ENCODE data around the gene SNORC.
A peak's percentile ranks its signal among the peaks of the same experiment; 100 is the strongest.

SNORC gene

DNA sequence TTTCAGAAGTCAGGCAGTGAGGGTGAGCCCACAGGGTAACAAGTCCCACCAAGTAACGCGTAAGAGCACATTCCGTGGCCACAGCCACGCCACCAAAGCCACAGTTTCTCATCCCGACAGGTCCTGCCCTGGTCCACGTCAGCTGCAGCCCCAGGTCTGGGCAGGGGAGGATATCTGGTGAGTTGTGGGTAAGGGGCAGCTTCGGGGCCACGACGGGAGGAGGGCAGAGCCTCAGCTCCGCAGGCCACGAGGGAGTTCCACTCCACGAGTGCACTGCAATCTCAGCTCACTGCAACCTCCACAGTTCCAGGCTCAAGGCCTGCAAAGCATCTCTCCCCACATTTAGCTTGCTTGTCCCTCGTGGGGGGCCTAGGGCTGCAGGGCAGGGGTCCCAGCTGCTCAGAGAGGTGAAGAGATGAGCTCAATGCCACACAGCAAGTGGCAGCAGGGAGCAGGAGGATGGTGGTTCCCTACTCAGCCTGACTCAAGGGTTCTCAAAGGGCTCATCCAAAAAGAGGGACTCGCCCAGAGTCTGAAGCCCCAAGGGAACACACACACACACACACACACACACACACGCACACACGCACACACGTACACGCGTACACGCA lies 12.5 kb downstream of the SNORC start:
- DNase-seq (ENCODE audit: low spot score) = no peak

DNA sequence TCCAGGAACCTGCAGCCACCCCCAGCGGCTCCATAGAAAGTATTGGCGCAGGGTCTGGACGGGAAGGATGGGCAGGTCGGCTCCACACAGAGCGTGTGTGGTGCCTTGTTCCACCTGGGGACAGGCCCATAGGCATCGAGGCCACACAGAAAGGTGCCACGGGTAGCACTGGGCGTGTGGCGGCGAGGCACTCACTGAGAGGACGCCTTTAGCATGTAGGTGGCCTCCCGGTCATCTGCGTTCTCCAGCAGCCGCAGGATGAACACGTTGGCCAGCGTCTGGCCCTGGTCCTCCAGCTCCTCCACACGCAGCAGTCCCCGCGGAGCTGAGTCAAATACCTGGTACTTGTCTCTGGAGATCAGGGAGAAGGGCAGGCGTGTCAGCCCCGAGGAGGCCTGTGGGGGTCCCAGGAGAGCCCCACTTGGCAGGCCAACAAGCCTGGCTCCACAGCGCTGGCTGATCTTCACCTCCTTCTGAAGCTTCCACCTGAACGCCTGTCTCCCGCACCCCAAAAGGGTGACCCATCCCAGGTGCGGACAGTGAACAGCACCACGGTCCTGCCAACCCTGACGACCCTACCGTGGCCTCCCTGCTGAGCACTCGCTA lies 13.2 kb downstream of the SNORC start:
- no peak for DNase-seq (ENCODE audit: low spot score)

DNA sequence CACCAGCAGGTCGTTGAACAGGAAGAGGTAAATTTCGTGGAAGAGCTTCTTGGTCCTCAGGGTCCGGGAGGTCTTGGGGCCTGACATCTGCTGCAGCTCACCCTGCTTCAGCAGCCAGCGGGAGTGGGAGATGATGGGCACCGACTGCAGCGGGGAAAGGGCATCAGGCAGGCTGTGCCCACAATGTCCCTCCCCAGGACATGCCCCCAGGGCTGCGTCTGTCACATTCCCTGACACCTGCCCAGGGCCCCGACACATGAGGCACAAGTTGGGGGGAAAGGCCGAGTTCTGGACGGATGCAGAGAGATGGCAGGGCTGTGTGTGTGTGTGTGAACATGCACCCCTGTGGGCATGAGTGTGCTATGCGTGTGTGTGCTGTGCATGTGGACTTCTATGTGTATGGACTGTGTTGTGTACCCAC lies 13.9 kb downstream of the SNORC start:
- DNase-seq (ENCODE audit: low spot score) = no peak

DNA sequence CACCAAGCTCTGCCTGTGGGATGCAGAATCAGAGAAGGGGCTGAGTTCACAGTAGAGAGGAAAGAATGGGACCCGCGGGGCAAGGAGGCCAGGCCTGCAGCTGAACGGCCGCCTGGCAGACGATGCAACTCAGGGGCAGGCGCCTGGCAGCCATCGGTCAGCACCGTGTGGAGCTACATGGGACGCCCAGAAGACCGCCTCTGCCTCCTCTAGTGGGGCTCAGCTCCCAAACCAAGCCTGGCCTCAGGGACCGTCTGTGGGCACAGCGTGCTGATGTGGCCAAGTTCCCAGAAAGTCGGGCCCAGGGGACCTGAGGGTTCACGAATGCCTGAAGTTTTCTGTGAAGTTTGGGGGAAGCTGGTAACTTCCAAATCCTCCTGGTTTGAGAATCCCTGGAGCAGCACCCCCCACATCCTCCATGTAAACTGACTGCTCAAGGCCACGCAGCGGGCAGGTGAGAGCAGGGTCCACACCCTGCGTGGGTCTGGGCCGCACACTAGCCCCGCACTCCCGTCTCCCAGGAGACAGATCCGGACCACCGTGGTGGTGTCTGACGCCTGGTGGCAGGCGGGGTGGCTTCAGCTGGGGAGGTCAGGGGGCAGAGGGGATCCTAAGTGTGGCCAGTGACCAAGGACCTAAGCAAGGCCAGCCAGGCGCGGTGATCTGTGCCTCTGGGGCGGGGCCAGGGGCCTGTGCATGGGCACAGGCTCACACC lies 14.6 kb downstream of the SNORC start:
- no peak for DNase-seq (ENCODE audit: low spot score)

DNA sequence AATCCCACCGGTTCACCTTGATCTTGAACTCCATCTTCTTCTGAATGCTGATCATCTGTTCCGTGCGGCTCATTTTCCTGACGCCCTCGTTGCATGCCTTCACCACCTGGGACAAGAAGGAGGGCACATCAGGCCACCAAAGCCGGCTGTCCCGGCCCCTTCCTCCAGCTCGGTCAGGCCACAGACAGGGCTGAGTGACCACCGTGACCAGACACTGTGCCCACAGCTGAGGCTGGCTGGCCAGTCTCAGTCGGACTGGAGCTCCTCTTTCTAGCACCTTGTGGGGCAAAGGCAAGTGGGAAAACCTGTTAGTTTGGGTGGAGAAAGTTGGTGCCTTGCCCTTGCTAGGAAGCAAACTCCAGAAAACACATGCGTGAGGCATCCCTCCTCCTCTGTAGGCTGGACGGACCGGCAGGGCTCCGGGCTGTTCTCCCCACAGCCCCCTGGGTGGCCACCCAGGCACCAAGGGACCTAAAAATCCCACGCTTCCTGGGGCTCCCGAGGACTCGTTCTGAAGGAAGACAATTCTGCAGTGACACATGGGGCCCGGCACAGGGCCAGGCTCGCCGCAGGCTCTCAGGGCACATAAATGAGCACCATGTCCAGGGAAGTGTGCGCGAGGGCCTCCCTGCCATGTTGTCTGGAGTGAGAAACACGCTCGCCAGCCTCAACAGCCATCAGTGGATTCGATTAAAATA lies 15.3 kb downstream of the SNORC start:
- no peak for DNase-seq (ENCODE audit: low spot score)

DNA sequence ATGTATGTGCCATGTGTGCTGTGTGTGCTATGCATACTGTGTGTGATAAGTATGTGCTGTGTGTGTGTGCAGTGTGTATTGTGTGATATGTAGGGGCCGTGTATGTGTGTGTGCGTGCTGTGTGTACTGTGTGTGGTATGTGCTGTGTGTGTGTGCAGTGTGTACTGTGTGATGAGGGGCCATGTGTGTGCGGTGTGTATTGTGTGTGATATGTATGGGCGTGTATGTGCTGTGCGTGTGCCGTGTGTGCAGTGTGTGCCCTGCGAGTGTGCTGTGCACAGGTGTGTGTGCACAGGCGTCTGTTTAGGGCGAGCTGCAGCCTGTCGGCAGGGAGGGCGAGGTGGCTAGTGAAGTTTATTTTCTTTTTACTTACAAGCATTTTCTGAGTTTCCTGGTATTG lies 16.1 kb downstream of the SNORC start:
- no peak for DNase-seq (ENCODE audit: low spot score)

DNA sequence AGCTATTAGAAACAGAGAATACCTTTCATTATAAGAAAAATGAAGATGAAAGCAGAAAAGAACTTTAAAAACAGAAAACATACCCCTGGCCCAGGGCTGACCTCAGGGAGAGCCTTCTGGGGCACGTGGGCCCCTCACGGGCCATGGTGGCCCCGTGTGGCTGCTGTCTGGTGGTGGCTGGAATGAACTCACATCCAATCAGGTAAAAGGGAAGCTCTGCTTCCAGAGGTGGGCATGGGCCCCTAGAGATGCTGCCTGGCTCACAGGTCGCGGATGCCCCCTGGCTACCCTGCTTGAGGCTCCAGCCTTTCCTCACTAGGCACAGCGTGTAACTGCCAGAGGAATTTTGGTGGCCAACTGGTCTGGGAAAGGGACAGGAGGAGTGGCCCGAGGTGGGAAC lies 16.6 kb downstream of the SNORC start:
- no peak for DNase-seq (ENCODE audit: low spot score)

DNA sequence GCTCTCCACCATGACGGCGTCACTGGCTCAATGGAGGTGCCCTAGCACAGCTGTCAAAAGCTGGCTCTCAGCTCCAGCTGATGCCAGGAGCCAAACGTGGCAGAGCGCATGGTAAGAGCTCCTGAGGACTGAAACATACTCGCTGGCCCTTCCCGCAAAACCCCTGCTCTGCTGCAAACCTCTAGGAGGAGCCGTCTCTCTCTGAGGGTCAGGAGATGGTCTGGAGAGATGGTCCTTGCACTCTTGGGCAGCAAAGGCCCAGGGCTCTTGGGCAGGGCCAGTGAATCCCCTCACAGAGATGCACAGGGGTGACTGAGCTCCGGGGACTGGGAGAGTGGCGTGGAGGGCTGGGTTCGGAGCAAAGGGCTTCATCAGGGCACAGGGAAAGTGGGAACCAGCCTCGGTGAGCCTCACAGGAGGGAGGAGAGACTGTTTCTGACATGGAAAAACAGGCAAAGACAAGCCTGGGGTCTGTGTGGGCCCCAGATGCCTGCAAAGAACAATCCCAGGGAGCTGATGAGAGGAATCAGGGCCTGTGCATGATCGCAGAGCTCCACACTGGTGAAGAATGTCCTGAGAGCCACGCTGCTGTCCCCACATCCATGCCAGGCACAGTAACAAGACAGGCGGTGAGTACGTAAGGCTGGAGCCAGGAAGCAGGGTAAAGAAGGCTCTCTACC lies 17.2 kb downstream of the SNORC start:
- no peak for DNase-seq (ENCODE audit: low spot score)

DNA sequence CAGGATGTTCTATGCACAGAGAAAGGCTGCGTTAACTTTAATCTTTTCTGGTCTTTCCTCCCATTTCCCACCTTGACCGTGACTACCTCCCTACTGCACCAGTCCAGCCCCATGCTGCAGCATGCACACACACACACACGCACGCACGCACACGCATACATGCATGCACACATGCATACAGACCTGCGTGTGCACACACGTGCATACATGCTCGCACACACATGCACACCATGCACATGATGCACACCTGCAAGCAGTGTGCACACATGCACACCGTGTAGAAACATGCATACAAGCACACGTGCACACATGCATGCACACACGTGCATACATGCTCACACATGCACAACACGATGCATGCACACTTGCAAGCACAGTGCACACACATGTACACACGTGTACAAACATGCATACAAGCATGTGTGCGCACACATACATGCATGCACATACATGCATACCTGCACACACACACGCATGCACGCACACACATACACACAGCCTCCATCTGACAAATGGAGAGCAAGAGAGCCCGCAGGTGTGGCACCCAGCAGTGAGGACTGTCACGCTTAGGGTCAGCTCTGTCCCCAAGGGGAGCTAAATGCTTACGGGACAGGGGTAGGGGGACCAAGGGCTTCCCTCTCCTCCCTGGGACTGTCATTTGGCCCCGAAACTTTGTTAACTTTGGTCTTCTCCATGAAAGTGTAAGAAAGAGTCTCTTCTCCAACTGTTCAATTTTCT lies 18.2 kb downstream of the SNORC start:
- DNase-seq (ENCODE audit: low spot score) = no peak

DNA sequence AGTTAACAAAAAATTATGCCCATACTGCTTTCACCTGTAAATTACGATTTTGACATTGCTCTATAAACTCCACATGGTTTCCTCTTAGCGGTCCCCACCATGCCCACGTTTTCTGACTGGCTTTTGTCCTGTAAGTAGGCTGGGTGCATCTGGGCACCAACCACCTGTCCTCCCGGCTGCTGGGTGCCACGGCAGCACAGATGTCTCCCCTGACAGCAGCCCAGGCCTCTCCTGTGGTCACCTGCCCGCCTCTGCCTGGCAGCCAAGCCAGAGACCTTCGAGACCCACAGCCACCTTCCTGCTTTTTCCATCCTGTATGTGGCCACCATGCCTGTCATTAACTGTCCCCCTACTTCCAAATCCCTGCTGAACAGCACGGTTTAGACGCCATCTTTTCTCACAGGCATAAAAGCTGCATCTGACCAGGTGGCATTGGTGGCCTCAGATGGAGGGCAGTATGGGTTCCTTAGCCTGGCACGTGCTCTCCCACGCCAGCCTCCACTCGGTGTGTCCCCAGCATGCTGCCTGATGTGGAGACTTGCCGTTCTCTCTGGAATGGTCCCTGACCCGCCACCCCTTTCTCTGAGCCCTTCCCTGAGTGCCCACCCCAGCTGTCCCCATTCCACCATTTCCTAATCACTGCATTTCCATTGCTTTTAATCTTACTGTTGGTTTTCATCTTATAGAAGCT lies 18.9 kb downstream of the SNORC start:
- no peak for DNase-seq (ENCODE audit: low spot score)

DNA sequence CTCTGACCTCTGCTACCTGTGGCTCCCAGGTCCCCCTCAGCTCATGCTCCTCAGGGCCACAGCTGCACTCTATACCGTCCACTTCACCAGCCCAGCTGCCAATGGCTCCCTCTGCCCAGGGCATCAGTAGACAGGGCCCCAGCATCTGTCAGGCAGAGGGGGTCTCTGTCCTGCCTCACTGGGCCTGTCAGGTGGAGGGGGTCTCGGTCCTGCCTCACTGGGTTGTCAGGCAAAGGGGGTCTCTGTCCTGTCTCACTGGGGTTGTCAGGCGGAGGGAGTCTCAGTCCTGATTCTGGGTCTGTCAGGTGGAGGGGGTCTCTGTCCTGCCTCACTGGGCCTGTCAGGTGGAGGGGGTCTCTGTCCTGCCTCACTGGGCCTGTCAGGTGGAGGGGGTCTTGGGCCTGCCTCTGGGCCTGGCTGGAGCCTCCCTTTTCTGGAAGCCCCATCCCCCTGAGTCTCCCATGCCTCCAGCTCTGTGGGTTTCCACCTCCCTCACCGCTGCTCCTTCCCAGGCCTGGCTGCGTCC lies 19.9 kb downstream of the SNORC start:
- no peak for DNase-seq (ENCODE audit: low spot score)

DNA sequence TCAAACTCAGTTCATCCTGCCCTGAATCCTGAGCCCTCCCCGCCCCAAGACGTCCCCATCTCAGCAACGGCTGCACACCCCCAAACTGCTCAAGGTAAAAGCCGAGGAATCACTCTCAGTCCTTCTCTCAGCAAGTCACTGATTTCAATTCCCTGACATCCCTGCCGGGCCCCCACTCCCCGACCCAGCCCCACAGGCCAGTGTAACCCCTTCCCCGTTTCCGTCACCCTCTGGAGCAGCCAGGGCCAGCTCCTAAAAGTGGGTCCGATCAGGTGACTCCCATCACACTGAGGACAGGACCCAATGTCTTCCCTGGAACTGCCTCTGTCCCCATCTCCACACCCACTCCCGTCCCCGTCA lies 20.5 kb downstream of the SNORC start:
- no peak for DNase-seq (ENCODE audit: low spot score)

DNA sequence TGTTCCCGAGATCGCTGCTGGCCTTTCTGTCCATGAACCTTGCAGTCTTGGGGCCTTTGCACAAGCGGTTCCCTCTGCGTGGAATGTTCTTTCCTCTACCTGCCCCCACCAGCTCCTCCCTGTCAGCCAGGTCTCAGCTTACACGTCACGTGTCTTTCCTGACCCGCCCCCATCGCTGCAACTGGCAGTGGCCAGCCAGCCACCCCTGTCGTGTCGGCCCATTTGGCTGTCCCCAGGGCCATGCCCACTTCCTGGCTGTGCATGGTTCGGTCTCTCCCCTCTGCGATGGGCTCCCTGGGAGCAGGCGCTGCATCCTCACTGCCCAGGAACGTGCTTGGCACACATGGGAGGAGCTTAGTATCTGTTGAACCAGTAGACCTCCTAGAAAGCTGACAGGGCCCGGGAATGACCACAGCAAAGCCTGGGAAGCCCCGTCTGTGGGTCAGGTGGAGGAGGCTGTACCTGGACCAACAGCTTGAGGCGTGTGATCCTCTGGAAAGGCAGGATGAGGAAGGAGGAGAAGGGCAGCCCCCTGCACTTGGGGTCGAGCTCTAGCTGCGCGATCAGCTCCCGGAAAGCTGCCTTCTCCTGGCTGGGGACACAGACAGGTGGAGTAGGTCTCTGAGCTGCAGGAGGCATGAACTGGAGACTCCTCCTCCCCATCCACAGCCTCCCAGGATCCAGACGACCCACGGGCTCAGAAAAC lies 21.0 kb downstream of the SNORC start:
- peak; percentile 94 for DNase-seq (ENCODE audit: low spot score)

DNA sequence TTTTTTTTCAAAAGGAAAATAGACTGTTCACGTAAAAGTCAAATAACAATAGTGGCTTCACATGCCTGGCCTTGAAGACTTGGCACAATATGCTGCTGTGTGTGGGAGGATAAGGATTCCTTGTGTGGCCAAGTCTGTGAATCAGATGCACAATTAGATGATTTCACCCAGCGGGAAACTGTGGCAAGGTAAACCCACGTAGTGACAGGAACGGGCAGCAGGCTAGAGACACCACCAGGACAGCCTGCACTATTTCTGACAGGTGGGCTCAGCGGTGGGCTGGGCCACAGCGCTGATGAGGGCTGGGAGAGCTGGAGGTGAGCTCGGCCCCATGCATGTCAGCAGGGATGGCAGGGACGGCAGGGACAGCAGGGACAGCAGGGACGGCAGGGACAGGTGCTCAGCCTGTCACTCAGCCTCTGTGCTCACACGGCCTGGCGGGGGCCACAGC lies 21.6 kb downstream of the SNORC start:
- peak; percentile 51 for DNase-seq (ENCODE audit: low spot score)

DNA sequence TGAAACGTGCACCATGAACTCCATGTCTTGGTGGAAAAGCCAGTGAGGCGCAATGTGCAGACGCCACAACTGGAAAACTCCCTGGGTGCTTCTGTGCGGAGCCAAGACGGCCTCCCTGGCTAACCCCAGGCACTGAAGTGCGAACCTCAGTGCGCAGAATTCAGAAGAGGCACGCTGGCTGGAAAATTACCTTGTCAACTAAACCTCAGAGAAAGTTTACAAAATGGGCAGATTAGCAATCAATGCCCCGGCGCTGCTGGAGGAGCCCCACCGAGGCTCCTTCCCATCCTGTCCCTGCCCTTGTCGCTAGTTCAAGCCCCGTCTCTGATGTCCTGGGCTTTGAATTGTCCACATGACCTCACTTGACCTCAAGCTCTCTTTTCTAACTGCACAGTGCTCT lies 22.2 kb downstream of the SNORC start:
- no peak for DNase-seq (ENCODE audit: low spot score)

DNA sequence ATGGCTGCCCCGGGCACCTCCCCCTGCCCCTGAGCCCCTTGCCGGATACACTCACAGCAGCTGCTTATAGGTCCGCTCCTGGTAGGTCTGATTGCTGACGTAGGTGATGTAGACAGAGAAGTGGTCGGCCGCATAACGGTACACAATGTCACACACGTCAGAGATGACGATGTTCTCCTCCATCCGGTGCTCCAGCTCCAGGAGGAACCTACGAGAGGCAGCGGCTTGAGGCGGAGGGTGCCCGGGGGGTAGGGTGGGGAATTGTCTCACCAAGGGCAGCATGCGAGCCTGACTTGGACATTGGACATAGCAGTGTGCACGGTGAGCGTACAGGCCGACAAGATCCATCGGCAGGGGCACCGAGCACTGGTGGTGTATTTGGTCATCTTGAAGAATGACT lies 22.8 kb downstream of the SNORC start:
- DNase-seq (ENCODE audit: low spot score) = no peak

DNA sequence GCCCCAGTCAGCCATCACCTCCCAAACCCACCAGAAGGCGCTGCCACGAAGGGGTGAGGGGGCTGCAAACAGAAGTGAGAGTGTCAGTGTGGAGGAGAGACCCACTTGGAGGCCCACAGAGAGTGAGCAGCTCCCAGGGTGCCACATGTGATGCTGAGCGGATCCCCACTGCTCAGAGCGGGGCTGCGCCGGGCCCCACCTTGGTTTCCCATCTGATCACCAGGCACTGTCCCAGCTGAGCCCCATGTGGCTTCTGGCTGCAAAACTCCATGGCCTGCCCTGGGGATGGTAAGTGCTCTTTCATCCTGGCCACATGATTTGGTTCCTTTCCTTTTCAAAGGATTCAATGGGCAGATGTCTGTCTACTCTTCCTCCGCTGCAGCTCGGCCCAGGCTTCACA lies 23.8 kb downstream of the SNORC start:
- DNase-seq (ENCODE audit: low spot score) = no peak

DNA sequence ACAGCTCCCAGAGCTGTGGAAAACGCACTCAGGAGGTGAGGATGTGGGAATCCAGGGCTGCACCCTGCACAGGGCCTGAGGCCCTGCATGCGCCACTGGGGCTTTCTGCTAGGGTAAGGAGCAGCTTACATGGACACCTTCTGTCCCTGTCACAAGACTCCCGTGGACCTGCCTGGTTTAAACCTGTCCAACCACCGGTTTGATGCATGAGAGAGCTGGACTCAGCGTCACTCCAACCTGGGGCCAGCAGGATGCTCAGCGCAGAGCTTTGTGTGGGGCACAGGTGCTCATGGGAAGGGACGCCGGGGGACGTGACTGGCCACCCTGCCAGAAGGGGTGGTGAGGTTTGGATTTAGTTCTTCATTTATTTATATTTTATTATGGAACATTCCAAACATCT lies 24.2 kb downstream of the SNORC start:
- no peak for DNase-seq (ENCODE audit: low spot score)

DNA sequence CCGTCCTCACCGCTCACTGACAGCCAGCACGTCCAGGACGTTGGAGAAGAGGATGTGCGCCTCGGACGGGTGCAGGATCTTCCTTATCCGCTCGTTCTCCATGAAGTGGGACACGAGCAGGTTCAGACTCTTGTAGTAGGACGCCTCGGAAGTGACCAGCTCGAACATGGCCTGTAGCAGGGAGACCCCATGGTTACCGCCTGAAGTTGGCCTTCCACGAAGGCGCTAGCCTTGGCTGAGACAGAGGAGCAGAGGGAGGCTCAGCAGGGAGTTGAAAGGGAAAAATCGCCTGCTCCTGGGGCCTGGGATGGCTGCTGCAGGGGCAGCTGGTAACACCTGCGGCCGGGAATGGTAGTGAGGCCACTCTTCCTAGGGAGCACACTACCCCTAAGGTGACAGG lies 24.7 kb downstream of the SNORC start:
- DNase-seq (ENCODE audit: low spot score) = no peak

DNA sequence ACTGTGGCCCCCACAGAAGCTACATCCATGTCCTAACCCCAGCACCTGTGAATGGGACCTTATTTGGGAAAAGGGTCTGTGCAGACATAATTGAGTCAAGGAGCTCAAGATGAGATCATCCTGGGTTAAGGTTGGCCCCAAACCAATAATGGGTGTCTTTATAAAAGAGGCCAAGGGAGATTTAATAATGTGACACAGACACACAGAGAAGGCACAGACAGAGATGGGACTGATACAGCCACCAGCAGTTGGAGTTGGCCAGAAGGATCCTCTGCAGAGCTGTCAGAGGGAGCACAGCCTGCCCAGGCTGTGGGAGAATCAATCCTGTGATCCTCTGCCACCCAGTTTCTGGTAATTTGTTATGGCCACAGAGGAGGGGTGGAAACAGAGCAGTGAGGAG lies 26.0 kb downstream of the SNORC start:
- DNase-seq (ENCODE audit: low spot score) = no peak
